ENCODE data around the gene PGLYRP2.

PGLYRP2 gene

GRCh38 chr19:15438577-15438976 lies 40.7 kb downstream of the PGLYRP2 start:
- Histone ChIP-seq H3K9ac (ENCODE audit: low read length) (no peak overlapping the region), H3K36me3 (ENCODE audit: control insufficient read depth, insufficient read depth, low read length) (peaks cover 3% of the 10 kb centered on the region), H3K4me1 (ENCODE audit: control insufficient read depth, insufficient read depth, low read length) (peaks cover 4% of the 10 kb centered on the region), H3K4me3 (ENCODE audit: low read length) (no peak overlapping the region), H3K27me3 (ENCODE audit: control insufficient read depth, insufficient read depth, low read length) (no peaks in the 10 kb centered on the region), H3K27ac (ENCODE audit: low read depth, low read length) (no peak overlapping the region)

- no peaks in the 10 kb centered on the region for H3K27me3 ChIP-seq (ENCODE audit: control insufficient read depth, insufficient read depth, low read length)
- H3K4me1 ChIP-seq (ENCODE audit: control insufficient read depth, insufficient read depth, low read length): peaks cover 4% of the 10 kb centered on the region
- H3K4me3 ChIP-seq (ENCODE audit: low read length): no peak overlapping the region
- H3K9ac ChIP-seq (ENCODE audit: low read length): no peak overlapping the region
- peaks cover 3% of the 10 kb centered on the region for H3K36me3 ChIP-seq (ENCODE audit: control insufficient read depth, insufficient read depth, low read length)
- H3K27ac ChIP-seq (ENCODE audit: low read depth, low read length): no peak overlapping the region
These were observed 41.2 kb downstream of the PGLYRP2 start for GRCh38 chr19:15438124-15438496.

DNA sequence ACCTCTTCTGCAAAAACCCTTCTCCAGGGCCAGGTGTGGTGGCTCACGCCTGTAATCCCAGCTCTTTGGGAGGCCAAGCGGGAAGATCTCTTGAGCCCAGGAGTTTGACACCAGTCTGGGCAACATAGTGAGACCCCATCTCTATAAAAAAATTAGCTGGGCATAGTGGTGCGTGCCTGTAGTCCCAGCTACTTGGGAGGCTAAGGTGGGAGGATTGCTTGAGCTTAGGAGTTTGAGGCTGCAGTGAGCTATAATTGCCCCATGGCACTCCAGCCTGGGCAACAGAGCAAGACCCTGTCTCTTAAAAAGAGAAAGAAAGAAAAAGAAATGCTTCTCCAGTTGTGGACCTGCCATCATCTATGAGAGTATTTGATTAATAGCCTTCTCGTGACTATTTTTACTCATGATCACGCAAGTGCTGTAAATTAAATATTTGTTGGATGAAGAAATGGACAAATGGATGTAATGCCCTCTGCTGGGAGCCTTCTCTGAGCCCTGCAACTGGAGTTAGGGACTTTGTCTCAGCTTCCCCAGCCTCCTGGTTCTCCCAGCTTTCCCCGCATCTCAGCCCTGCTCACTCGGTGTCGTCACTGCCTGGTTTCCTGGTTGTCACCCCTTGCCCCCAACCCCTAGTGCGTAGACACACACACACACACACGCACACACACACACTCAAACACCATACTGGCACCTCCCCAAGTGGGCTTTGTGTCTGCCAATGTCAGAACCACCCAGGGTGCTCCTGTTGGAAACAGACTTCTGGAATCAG lies 41.8 kb downstream of the PGLYRP2 start:
- no peak overlapping the region for H3K27ac ChIP-seq (ENCODE audit: low read depth, low read length)
- no peak overlapping the region for H3K4me3 ChIP-seq (ENCODE audit: low read length)
- H3K27me3 ChIP-seq (ENCODE audit: control insufficient read depth, insufficient read depth, low read length): no peaks in the 10 kb centered on the region
- H3K4me1 ChIP-seq (ENCODE audit: control insufficient read depth, insufficient read depth, low read length): peaks cover 4% of the 10 kb centered on the region
- peaks cover 3% of the 10 kb centered on the region for H3K36me3 ChIP-seq (ENCODE audit: control insufficient read depth, insufficient read depth, low read length)
- H3K9ac ChIP-seq (ENCODE audit: low read length): no peak overlapping the region

GRCh38 chr19:15436826-15437110 lies 42.5 kb downstream of the PGLYRP2 start:
- Histone ChIP-seq H3K27me3 (ENCODE audit: control insufficient read depth, insufficient read depth, low read length) (no peaks in the 10 kb centered on the region), H3K4me1 (ENCODE audit: control insufficient read depth, insufficient read depth, low read length) (peaks cover 4% of the 10 kb centered on the region), H3K9ac (ENCODE audit: low read length) (no peak overlapping the region), H3K27ac (ENCODE audit: low read depth, low read length) (no peak overlapping the region), H3K4me3 (ENCODE audit: low read length) (no peak overlapping the region), H3K36me3 (ENCODE audit: control insufficient read depth, insufficient read depth, low read length) (peaks cover 3% of the 10 kb centered on the region)

- peaks cover 9% of the 10 kb centered on the region for H3K4me1 ChIP-seq (ENCODE audit: control insufficient read depth, insufficient read depth, low read length)
- H3K27ac ChIP-seq (ENCODE audit: low read depth, low read length): no peak overlapping the region
- H3K9ac ChIP-seq (ENCODE audit: low read length): no peak overlapping the region
- H3K36me3 ChIP-seq (ENCODE audit: control insufficient read depth, insufficient read depth, low read length): peaks cover 3% of the 10 kb centered on the region
- no peaks in the 10 kb centered on the region for H3K27me3 ChIP-seq (ENCODE audit: control insufficient read depth, insufficient read depth, low read length)
- no peak overlapping the region for H3K4me3 ChIP-seq (ENCODE audit: low read length)
These were observed 43.1 kb downstream of the PGLYRP2 start for GRCh38 chr19:15436012-15436825.

DNA sequence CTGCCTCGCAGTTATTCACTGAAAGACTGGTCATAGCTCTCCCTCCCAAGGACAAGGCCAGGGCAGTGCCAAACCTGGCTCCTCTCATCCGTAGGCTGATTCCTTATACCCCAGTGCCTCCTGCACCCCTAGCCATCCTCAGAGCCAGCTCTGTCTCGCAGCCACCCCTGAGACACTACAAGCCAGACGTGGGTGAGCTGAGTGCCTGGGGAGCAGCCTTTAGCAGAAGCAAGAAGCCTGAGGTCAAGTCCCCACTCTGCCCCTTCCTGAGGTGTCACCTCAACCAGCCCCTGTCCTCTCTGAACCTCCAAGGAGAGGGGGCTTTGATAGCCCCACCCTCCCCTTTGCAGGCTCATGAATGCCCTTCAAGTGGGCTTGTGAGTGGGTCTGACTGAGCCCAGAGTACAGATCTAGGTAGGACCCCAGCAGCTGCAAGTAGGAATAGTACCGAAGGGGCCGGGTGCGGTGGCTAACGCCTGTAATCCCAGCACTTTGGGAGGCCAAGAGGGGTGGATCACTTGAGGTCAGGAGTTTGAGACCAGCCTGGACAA lies 45.7 kb downstream of the PGLYRP2 start:
- no peak overlapping the region for H3K9ac ChIP-seq (ENCODE audit: low read length)
- no peaks in the 10 kb centered on the region for H3K27me3 ChIP-seq (ENCODE audit: control insufficient read depth, insufficient read depth, low read length)
- no peaks in the 10 kb centered on the region for H3K36me3 ChIP-seq (ENCODE audit: control insufficient read depth, insufficient read depth, low read length)
- peak overlapping the region; percentile 93 for H3K4me3 ChIP-seq (ENCODE audit: low read length)
- H3K27ac ChIP-seq (ENCODE audit: low read depth, low read length): peak overlapping the region; percentile 94
- H3K4me1 ChIP-seq (ENCODE audit: control insufficient read depth, insufficient read depth, low read length): peaks cover 14% of the 10 kb centered on the region

DNA sequence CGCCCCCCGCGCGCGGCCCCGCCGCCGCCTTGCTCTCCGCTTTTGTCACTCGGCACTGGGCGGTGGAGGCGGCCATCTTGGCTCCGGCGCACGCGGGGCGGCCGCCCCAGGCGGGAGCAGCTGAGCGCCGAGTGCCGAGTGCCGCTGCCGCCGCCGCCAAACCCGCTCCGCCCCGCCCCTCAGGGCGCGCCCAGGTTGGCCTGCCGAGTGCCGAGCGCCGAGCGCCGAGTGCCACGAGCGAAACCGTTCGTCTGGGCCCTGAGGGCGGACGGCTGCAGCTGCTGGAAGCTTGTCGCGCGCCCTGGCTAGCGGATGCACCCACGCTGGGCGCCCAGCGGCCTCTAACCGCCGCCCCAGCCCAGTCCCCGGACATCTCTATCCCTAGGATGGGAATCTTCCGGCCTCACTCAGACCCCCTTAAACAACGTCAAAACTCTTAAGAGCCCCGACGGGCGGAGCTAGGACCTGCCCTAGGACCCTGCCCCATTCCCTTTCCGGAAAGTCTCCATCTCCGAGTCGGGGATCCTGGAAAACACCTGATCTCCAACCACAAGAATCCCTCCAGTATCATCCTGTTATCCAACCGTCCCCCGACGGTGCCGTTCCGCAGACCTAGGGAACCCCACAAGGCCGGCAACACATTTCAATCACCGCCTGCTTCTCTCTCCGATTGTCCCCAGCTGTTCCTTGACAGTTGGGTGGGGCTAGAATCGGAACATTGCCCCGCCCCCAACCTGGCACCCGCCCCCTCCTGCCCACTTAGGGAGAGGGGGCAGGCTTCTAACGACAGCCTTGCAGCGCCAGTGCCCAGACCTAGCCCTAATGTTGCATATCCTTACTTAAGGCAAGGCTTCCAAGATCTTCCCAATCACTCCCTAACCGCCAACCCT lies 46.4 kb downstream of the PGLYRP2 start:
- Histone ChIP-seq H3K36me3 (ENCODE audit: control insufficient read depth, insufficient read depth, low read length) (peaks cover 1% of the 10 kb centered on the region), H3K9ac (ENCODE audit: low read length) (peak overlapping the region; percentile 62), H3K27ac (ENCODE audit: low read depth, low read length) (peak overlapping the region; percentile 94), H3K4me3 (ENCODE audit: low read length) (peak overlapping the region; percentile 93), H3K27me3 (ENCODE audit: control insufficient read depth, insufficient read depth, low read length) (no peaks in the 10 kb centered on the region), H3K4me1 (ENCODE audit: control insufficient read depth, insufficient read depth, low read length) (peaks cover 13% of the 10 kb centered on the region)

DNA sequence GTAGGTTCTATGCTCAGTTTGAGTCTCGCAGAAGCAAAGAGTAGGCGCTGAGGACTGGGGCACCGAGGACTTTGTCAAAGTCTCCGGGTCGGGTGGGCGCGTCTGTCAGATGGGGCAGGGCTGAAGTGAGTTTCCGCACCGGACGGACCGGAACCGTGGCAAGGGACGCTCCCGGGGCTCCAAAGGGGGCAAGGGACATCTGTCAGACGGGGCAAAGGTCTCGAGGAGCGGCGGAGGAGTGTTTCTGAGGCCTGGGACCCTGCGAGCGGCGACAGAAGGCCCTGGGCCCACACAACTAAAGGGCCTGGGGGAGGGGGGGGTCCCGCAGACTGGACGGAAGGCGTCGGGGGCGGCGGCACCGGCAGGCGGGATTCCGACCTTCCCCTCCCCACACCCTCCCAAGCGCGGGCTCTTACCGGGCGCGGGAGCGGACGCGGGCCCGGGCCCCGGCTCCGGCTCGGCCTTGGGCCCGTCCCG lies 47.2 kb downstream of the PGLYRP2 start:
- no peaks in the 10 kb centered on the region for H3K27me3 ChIP-seq (ENCODE audit: control insufficient read depth, insufficient read depth, low read length)
- peaks cover 5% of the 10 kb centered on the region for H3K36me3 ChIP-seq (ENCODE audit: control insufficient read depth, insufficient read depth, low read length)
- H3K9ac ChIP-seq (ENCODE audit: low read length): no peak overlapping the region
- no peak overlapping the region for H3K27ac ChIP-seq (ENCODE audit: low read depth, low read length)
- peak overlapping the region; percentile 67 for H3K4me3 ChIP-seq (ENCODE audit: low read length)
- peaks cover 10% of the 10 kb centered on the region for H3K4me1 ChIP-seq (ENCODE audit: control insufficient read depth, insufficient read depth, low read length)

DNA sequence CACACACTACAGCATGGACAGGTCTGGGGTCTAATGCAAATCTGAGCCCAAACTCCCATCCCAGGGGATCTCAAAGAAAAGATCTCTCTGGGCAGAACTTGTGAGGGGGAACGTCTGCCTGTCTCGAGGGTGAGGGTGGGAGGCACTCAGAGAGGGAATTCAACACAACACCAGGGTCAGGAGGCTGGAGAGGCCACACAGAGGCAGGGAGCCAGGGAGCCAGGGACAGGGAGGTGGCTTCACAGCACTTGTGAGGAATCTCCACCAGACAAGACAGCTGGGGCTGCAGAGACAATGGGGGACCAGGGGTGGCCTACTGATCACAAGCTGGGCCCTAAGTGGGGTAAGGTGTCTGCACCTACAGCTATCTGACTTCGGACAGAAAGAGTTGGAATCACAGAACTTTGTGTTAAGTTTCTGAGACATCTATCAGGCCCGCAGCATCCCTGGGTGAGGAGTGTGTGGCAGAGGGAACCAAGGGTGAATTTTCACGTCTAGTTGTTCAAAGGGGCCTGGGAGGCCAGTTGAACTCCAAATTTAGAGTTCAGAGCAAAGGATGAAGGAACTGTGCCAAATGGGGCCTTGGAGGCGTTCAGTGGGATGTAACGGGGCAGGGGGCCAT lies 47.8 kb downstream of the PGLYRP2 start:
- Histone ChIP-seq H3K27me3 (ENCODE audit: control insufficient read depth, insufficient read depth, low read length) (no peaks in the 10 kb centered on the region), H3K9ac (ENCODE audit: low read length) (no peak overlapping the region), H3K4me1 (ENCODE audit: control insufficient read depth, insufficient read depth, low read length) (peaks cover 10% of the 10 kb centered on the region), H3K27ac (ENCODE audit: low read depth, low read length) (no peak overlapping the region), H3K36me3 (ENCODE audit: control insufficient read depth, insufficient read depth, low read length) (peaks cover 9% of the 10 kb centered on the region), H3K4me3 (ENCODE audit: low read length) (peak overlapping the region; percentile 67)

DNA sequence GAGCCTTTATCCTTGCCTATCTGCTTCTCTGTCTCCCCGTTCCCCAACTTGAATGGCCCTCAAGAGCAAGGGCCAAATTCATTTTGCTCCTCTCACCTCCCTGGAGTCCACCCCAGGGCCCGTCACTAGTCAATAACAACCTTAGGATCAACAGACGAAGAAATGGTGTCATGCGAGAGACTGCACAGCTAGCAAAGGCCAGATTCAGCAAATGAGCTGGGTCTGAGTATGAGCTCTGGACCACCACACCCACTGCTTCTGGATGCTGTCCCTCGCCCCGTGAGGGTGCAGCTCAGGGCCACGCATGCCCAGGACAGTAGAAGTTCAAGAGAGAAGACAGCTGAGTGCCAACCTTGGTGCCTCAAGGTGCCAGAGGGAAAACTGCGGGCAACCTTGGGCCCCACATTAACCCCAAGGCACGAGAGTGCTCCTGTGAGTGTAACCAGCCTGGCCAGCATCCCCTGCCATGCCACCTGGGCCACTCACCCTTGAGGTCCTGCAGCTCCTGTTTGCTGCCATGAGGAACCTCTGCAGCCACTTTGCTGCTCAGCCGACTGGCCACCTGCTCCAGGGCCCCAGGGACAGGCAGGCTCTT lies 48.7 kb downstream of the PGLYRP2 start:
- H3K36me3 ChIP-seq (ENCODE audit: control insufficient read depth, insufficient read depth, low read length): peaks cover 16% of the 10 kb centered on the region
- H3K9ac ChIP-seq (ENCODE audit: low read length): no peak overlapping the region
- peaks cover 10% of the 10 kb centered on the region for H3K4me1 ChIP-seq (ENCODE audit: control insufficient read depth, insufficient read depth, low read length)
- no peaks in the 10 kb centered on the region for H3K27me3 ChIP-seq (ENCODE audit: control insufficient read depth, insufficient read depth, low read length)
- no peak overlapping the region for H3K27ac ChIP-seq (ENCODE audit: low read depth, low read length)
- peak overlapping the region; percentile 34 for H3K4me3 ChIP-seq (ENCODE audit: low read length)

DNA sequence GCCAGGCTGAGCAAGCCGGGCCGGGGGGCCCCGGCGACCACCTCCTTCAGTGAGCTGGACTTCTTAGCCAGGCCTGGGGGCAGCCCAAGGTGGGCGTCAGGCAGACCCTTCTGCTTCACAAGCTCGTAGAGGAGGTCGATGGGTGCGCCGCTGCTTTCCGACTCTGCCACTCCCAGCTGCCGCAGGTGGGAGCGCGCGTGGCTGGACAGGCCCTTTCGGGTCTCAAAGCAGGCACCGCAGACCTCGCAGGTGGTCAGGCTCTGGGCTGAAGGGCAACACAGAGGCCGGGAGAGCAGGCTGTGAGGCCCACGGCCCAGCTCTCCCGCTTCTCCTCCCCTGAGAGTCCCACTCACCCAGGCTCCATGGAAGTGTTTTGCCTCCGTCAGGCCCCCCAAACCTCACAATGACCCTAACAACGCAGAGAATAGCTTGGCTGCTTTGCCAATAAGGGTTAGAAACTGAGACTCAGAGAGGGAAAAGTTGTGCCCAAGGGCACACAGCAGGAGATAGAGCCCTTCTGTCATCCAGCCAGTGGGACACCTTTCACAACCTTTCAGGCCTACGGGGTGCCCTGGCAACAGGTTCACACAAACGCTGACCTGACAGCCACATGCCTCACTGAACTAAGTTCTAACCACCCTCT lies 49.4 kb downstream of the PGLYRP2 start:
- Histone ChIP-seq H3K4me3 (ENCODE audit: low read length) (no peak overlapping the region), H3K4me1 (ENCODE audit: control insufficient read depth, insufficient read depth, low read length) (peaks cover 10% of the 10 kb centered on the region), H3K27me3 (ENCODE audit: control insufficient read depth, insufficient read depth, low read length) (no peaks in the 10 kb centered on the region), H3K27ac (ENCODE audit: low read depth, low read length) (no peak overlapping the region), H3K9ac (ENCODE audit: low read length) (no peak overlapping the region), H3K36me3 (ENCODE audit: control insufficient read depth, insufficient read depth, low read length) (peaks cover 16% of the 10 kb centered on the region)

Data from rectal smooth muscle tissue (tissue), 1 donor.